Osteoblast (primary cell): ENCODE measurements around the gene DNAH6. TPM values are rescaled to one million over a fixed set of nuclear protein-coding genes. Genes with fewer than 3 reads are reported as not detected.

Source experiments
- DNase-seq: peaks from one replicate; pipeline ENCODE4 v3.0.0; 2011; ENCODE audit warnings: low spot score, mixed read lengths; ENCODE audit not compliant: insufficient read length; ENCODE audit errors: missing footprints
- H2AFZ ChIP-seq: 2 replicates; pipeline ENCODE4 v1.6.0; 2011; ENCODE audit warnings: mild to moderate bottlenecking, low read length
- H3K27ac ChIP-seq: 2 replicates; pipeline ENCODE4 v1.5.1; 2011; ENCODE audit warnings: mild to moderate bottlenecking, low read depth, low read length, moderate library complexity
- H3K27me3 ChIP-seq: 2 replicates; pipeline ENCODE4 v1.6.0; 2012; ENCODE audit warnings: mild to moderate bottlenecking, control low read depth, inconsistent platforms, low read length, moderate library complexity; ENCODE audit not compliant: insufficient read depth
- H3K36me3 ChIP-seq: 2 replicates; pipeline ENCODE4 v1.5.1; 2011; ENCODE audit warnings: mild to moderate bottlenecking, low read length, control low read depth, moderate library complexity; ENCODE audit not compliant: insufficient read depth
- H3K4me1 ChIP-seq: 2 replicates; pipeline ENCODE4 v1.5.1; 2011; ENCODE audit warnings: mild to moderate bottlenecking, low read length, control low read depth, moderate library complexity; ENCODE audit not compliant: insufficient read depth
- H3K4me2 ChIP-seq: 2 replicates; pipeline ENCODE4 v1.6.0; 2011; ENCODE audit warnings: mild to moderate bottlenecking, low read length; ENCODE audit not compliant: insufficient read depth
- H3K4me3 ChIP-seq: fragments of 200-600 bp; sonication (generic); 3 replicates; pipeline ENCODE4 v1.5.1; 2012; ENCODE audit warnings: mild to moderate bottlenecking, low read length, inconsistent platforms; ENCODE audit not compliant: insufficient read depth
- H3K79me2 ChIP-seq: 2 replicates; pipeline ENCODE4 v1.6.0; 2012; ENCODE audit warnings: mild to moderate bottlenecking, low read length, control low read depth, inconsistent platforms; ENCODE audit not compliant: insufficient read depth
- H3K9me3 ChIP-seq: 2 replicates; pipeline ENCODE4 v1.5.1; 2011; ENCODE audit warnings: low read depth, low read length, control low read depth
- H4K20me1 ChIP-seq: 2 replicates; pipeline ENCODE4 v1.6.0; 2012; ENCODE audit warnings: mild to moderate bottlenecking, low read length, control low read depth; ENCODE audit not compliant: insufficient read depth
- CTCF ChIP-seq: IDR thresholded peaks from 2 replicates; pipeline ENCODE4 v1.5.1; 2011; ENCODE audit warnings: mild to moderate bottlenecking, low read depth, low read length, moderate library complexity; ENCODE audit errors: extremely low read depth
- total RNA-seq: library from RNA; depleted of rRNA; stranded (reverse); fragments of >200 nt; gene quantifications from 2 replicates; pipeline ENCODE4 v1.2.3, GENCODE V29; 2012

DNAH6 gene
- total RNA-seq, 1 donor, result 0.36 TPM

DNA sequence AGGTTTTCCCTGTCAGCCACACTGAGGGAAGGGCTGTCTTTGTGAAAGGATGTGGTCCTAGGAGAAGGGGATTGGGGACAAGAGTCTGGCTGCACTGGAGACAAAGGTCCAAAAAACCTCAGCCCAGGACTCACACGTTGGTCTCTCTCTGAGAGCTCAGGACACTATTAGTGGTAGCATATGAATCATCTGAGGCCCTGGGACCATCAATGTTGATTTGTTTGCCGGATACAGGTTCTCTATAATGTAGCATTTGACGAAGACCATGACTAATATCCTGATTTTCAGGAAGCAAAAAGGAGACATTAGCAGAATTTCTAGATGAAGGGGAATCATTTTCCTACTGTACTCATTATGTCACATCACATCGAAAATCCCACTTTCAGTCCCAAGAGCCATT lies 22.2 kb upstream of the DNAH6 start:
- no peak for TF ChIP-seq CTCF
- Histone ChIP-seq H3K36me3 (no peaks in the 10 kb centered on the region), H4K20me1 (no peaks in the 10 kb centered on the region), H3K9me3 (no peaks in the 10 kb centered on the region), H2AFZ (peak overlapping the region; percentile 36), H3K27ac (peak overlapping the region; percentile 76), H3K79me2 (no peaks in the 10 kb centered on the region), H3K4me3 (no peak overlapping the region), H3K4me1 (peaks cover 9% of the 10 kb centered on the region), H3K4me2 (peak overlapping the region; percentile 37), H3K27me3 (no peaks in the 10 kb centered on the region)
- DNase-seq, result peak; percentile 11

GRCh38 chr2:84495539-84496146 lies 20.7 kb upstream of the DNAH6 start:
- H3K27me3 ChIP-seq, result peaks cover 5% of the 10 kb centered on the region
- no peak overlapping the region for H2AFZ ChIP-seq
- no peak overlapping the region for H3K4me2 ChIP-seq
- TF ChIP-seq CTCF, result peak; percentile 61
- H4K20me1 ChIP-seq, result no peaks in the 10 kb centered on the region
- H3K4me3 ChIP-seq, result no peak overlapping the region
- peaks cover 9% of the 10 kb centered on the region for H3K4me1 ChIP-seq
- H3K27ac ChIP-seq, result no peak overlapping the region
- H3K36me3 ChIP-seq, result no peaks in the 10 kb centered on the region
- DNase-seq, result no peak
- H3K9me3 ChIP-seq, result no peaks in the 10 kb centered on the region
- H3K79me2 ChIP-seq, result no peaks in the 10 kb centered on the region

GRCh38 chr2:84496386-84496785 lies 19.9 kb upstream of the DNAH6 start:
- H3K27me3 ChIP-seq, result peaks cover 5% of the 10 kb centered on the region
- H2AFZ ChIP-seq, result no peak overlapping the region
- H3K79me2 ChIP-seq, result no peaks in the 10 kb centered on the region
- peaks cover 9% of the 10 kb centered on the region for H3K4me1 ChIP-seq
- no peaks in the 10 kb centered on the region for H3K9me3 ChIP-seq
- H3K36me3 ChIP-seq, result no peaks in the 10 kb centered on the region
- H3K4me2 ChIP-seq, result no peak overlapping the region
- no peak for DNase-seq
- no peaks in the 10 kb centered on the region for H4K20me1 ChIP-seq
- no peak overlapping the region for H3K4me3 ChIP-seq
- H3K27ac ChIP-seq, result no peak overlapping the region
- TF ChIP-seq CTCF, result no peak

DNA sequence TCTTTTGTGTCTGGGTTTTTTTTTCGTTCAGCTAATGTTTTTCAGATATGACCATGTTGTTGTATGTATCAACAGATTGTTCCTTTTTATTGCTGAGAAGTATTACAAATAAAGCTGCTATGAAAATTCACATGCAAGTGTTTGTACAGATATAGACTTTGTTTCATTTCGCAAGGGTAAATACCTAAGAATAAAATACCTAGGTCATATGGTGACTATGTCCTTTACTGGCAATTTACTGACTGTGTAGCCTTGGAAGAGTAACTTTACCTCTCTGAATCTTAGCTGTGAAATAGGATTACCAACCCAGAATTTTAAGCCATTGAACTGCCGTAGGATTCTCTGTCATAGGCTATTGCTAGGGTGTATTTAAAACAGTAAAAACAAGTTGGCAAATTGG lies 19.0 kb upstream of the DNAH6 start:
- no peak overlapping the region for H3K4me2 ChIP-seq
- no peaks in the 10 kb centered on the region for H3K79me2 ChIP-seq
- no peak for TF ChIP-seq CTCF

More for the DNA sequence above, 19.0 kb upstream of the DNAH6 start:
- DNase-seq, result no peak
- peaks cover 9% of the 10 kb centered on the region for H3K4me1 ChIP-seq
- H3K36me3 ChIP-seq, result no peaks in the 10 kb centered on the region
- no peak overlapping the region for H3K4me3 ChIP-seq
- no peaks in the 10 kb centered on the region for H4K20me1 ChIP-seq
- H3K27me3 ChIP-seq, result peaks cover 5% of the 10 kb centered on the region
- H3K9me3 ChIP-seq, result no peaks in the 10 kb centered on the region
- no peak overlapping the region for H3K27ac ChIP-seq
- no peak overlapping the region for H2AFZ ChIP-seq
